GM19025 (cell line): ENCODE measurements around the gene CASP2.
"Not testable (repeated sequence)": the region's sequence is repeated elsewhere in the genome, so short reads cannot be mapped to it uniquely, and the experiment has no call there.

ENCODE experiments used
- ATAC-seq: cut with Tn5 transposase; IDR thresholded peaks from one replicate; pipeline ENCODE4 v1.9.1; 2021; ENCODE audit warnings: mild to moderate bottlenecking, low read depth, moderate library complexity; ENCODE audit not compliant: unreplicated experiment

Gene CASP2

GRCh38 chr7:143263266-143264195 lies 24.6 kb upstream of the CASP2 start, which contains the start of gene GSTK1:
Gene GSTK1, plus strand, starts transcription at chr7:143263441. Its CDS starts 73 bp downstream, at chr7:143263514.
- peak; percentile 98 for ATAC-seq

GRCh38 chr7:143264196-143264568 lies 24.0 kb upstream of the CASP2 start:
- not testable (repeated sequence) for ATAC-seq

DNA sequence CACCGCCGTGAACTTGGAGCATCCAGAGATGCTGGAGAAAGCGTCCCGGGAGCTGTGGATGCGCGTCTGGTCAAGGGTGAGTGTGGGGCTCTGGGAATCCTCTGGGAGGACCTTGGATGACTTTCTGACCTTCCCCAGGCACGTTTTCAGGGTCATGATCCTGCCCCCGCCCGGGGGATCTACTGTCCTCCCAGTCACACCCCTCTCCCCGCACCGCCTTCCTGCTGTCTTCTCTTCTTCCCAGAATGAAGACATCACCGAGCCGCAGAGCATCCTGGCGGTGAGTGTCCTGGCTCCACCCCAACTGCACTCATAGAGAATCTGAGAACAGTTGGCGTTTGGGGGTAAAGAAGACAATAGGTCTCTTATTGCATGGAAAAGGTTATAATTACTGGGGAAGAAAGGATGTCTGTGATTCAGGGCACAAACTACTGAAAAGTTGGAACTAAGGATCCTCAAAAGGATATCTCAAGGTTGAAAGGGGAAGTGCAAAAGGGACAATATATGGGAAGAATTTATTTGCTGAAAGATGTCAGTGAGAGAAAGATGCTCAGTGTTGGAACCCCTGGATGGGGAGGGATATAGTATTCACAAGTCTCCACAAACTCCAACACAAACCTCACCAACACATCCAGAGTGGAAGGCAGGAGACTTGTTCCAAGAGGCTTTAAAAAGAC lies 23.0 kb upstream of the CASP2 start:
- ATAC-seq: no peak

GRCh38 chr7:143269251-143269650 lies 18.9 kb upstream of the CASP2 start:
- no peak for ATAC-seq

- no peak for ATAC-seq
Observed at GRCh38 chr7:143271240-143271639, 16.9 kb upstream of the CASP2 start.

GRCh38 chr7:143272871-143273270 lies 15.3 kb upstream of the CASP2 start:
- ATAC-seq: no peak

DNA sequence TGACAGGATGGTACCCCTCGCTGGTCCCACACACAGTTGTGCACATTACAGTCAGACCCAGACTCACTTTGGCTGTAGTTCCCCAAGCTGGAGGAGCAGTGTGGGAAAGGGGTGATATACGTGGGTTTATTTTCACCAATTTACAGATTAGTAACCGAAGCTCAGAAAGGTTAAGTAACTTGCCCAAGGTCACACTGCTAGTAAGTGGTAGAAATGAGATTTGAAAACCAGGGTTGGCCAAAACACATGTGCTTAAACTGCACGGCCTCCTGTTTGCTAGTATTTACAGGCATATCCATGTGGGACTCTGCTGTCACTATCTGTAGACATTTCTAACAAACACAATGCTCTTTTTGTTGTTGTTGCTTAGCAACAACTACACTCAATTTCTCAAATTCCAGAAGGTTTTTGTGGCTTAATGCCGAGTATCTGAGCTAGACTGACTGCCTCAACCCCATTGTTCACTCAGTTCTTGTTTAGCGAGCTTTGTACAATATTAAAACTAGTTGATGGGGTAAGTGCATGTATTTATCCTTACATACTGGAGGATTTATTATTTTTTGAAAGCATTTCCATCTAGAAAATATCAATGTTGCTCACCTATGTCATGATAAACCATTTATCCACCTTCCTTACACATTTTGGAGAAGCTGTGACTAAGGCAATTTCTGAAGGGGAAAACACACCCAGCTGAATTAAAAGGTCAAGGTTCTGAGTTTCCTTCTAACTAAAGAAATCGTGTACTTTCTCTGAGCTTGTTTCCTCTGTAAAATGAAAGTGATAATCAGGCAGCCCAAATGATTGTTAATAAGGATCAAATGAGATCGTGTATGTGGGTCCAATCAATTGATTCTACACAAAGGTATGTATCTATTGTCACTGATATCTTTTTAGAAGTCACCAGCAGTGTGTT lies 8.7 kb upstream of the CASP2 start:
- ATAC-seq: no peak

DNA sequence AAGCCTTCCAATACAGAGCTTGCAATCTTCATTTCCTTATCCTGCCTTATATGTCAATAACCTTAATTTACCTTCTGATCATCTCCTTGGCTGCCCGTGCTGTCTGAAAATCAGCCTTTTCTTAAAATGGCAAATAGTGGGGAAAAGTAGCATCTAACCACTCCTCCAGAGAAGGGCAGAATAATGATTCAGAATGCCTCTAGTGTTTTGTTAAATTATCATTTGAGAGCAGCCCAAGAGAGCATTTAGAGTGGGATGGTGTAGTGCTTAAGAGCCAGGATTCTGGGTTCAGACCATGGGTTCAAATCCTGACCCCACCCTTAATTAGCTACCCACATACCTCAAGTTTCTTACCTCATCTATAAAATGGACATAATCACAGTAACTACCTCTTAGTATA lies 8.0 kb upstream of the CASP2 start:
- no peak for ATAC-seq

DNA sequence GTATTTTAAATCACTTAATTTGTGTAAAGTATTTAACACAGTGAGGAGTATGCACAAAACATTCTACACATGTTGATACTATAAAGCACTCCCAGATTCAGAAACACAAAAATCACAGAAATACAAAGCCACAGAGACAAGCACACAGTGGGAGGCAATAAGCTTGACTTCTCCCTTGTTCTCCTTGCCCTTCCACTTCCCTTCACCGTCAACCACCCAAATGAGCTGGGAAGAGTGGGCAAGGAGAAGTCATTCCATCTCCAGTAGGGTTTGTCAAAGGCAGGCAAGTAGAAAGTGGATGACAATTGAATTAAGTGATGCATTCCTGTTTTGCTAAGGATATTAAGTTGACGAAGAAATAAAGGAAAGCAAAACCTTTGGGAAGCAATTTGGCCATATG lies 7.6 kb upstream of the CASP2 start:
- no peak for ATAC-seq

DNA sequence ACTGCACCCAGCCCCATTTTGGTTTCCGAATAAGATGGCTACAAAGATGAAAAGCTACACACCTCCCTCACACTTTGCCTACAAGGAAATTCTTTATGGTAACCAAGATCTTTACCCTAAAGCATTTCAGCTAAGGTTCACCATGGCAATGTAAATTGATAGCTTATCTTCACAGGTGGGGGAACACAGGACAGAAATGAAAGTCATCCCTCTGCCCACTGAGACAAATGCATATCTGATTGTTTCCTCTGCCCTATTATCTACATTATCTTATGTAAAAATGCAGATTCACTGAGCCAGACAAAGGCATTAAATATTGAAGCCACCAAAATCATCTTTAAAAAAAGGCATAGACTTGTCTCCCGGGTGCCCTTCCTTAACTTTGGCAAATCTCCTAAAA lies 6.6 kb upstream of the CASP2 start:
- ATAC-seq: no peak

DNA sequence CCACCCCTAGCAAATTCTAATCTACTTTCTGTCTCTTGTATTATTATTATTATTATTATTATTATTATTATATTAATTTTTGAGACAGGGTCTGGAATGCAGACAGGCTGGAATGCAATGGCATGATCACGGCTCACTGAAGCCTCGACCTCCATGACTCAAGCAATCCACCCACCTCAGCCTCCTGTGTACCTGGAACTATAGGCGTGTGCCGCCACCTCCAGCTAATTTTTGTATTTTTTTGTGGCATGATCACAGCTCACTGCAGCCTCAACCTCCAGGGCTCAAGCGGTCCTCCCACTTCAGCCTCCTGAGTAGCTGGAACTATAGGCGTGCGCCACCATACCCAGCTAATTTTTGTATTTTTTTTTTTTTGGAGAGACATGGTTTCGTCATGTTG lies 6.0 kb upstream of the CASP2 start:
- no peak for ATAC-seq

DNA sequence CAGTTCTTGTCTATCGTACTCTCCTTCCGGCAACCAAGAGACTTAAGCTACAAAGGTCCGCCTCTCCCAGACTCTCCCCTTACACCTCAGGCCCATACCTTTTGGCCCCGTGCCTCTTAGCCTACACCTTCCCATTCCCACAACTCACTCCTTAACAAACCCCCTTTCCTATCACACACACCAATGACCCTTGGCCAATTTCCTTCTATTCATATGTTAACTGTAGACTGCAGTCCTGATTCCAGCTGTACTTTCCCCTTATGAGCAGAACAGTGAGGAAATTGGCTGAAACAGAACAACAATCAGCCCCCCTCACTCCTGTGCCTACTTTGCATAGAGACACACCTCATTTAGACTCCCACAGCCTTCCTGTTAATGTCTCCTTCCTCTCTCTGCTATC lies 4.8 kb upstream of the CASP2 start:
- no peak for ATAC-seq

GRCh38 chr7:143284591-143285469 lies 3.3 kb upstream of the CASP2 start, which contains the start of gene TMEM139:
Gene TMEM139, plus strand, starts transcription at chr7:143284958. Its CDS starts 1,000 bp downstream, at chr7:143285958.
- ATAC-seq: no peak

DNA sequence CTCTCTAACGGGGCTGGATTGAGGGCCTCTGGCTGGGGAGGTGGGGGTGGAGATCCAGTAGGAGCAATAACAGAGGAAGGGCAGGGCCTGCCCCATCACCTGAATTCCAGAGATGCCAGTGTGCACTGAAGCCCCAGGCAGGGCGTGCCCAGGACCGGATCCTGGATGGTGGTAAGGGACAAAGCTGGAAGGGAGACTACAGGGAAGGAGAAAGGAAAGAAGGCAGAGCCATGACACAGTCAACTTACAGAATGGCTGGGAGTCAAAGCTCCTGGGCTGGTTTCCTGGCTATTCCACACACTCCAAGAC lies 2.7 kb upstream of the CASP2 start:
- no peak for ATAC-seq

- ATAC-seq: no peak
Observed at GRCh38 chr7:143285806-143286521, 2.2 kb upstream of the CASP2 start.

- no peak for ATAC-seq
Observed at GRCh38 chr7:143286522-143286890, 1.6 kb upstream of the CASP2 start.

- no peak for ATAC-seq
Observed at GRCh38 chr7:143287339-143287934, 714 bp upstream of the CASP2 start.

DNA sequence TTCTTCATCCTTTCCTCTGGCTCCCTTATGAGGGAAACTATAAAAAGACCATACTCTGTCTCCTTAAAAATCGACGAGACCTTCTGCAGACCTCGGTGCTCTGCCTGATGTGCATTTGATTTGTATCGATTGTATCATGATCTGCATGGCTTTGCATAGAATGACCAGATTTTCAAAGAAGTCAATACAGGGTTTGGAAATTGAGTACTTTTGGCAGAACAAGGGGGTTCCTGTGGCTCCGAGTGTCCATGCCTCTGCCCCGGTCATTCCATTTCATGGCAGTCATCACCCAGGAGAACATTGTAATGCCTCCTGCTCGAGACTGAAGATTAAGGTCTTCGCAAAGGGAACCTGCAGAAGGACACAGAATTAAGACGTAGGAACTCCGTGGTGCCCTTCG lies 685 bp downstream of the CASP2 start:
- no peak for ATAC-seq

DNA sequence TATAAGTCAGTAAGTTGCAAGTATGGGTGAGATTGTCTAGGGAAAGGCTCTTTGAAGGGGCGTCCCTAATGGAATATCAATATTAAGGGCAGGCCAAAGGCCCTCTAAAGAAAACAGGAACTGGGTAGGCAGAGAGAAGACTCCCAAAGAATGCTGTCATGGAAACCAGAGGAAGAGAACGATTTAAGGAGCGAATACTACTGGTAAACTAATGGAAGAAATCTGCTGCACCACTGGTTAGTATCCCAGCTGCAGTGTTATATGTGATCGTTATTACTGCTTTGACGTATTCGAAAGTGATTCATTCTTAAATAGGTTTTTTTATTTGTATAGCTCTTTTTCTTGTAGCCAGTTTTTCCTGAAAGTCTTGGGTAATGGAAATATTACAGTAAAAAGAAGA lies 1.3 kb downstream of the CASP2 start:
- no peak for ATAC-seq
